Measurements from ENCODE around the gene EMILIN1. TPM values are rescaled to one million over a fixed set of nuclear protein-coding genes. Genes with fewer than 3 reads are reported as not detected.

EMILIN1 gene
- total and polyA plus RNA-seq, 2 of the 8 experiments (the other 6 are each of a cell fraction or from before 2014, with no cell fraction given): 1.9 to 3.0 TPM

- H2AK5ac ChIP-seq (ENCODE audit: low read depth, low read length): no peak overlapping the region
- 83% methylated on average over 10 of the region's 10 CpGs; no CpG with 5 or more reads in 1 of the 2 experiments for WGBS, 2 experiments (ENCODE audit: extremely low coverage in 1 of 2, insufficient coverage in 1 of 2, insufficient read length in 1 of 2, insufficient replicate concordance in 2 of 2, low coverage in 1 of 2, low lambda C conversion rate in 2 of 2, missing lambda C conversion rate in 1 of 2)
- no peak overlapping the region for H2BK20ac ChIP-seq (ENCODE audit: low read length)
- H2BK5ac ChIP-seq (ENCODE audit: low read depth, low read length): no peak overlapping the region
- H2AFZ ChIP-seq (ENCODE audit: low read length): no peak overlapping the region
- no peak overlapping the region for H4K8ac ChIP-seq (ENCODE audit: extremely low read depth, insufficient read depth, low read length)
- no peak overlapping the region for H3K56ac ChIP-seq (replicated peaks; ENCODE audit: insufficient read length, low read depth, low read length)
- H2BK15ac ChIP-seq (ENCODE audit: low read length): no peak overlapping the region
- no peak for FAIRE-seq
- no peak overlapping the region for H3K9ac ChIP-seq (replicated peaks in 1 of 4; ENCODE audit: extremely low read depth in 1 of 4, low read depth in 3 of 4, low read length in 3 of 4)
- no peak overlapping the region for H3K4me2 ChIP-seq (ENCODE audit: insufficient read depth in 1 of 2, low read depth in 2 of 2, low read length in 2 of 2)
- peaks cover 1 to 6% of the 10 kb centered on the region in 2 experiments for H4K20me1 ChIP-seq (replicated peaks in 1 of 2; ENCODE audit: control insufficient read depth in 1 of 2, insufficient read depth in 2 of 2, low read length in 2 of 2)
- H4K5ac ChIP-seq (ENCODE audit: insufficient read length, low read depth, low read length): no peak overlapping the region
- H3K79me2 ChIP-seq (ENCODE audit: control insufficient read depth in 1 of 2, insufficient read depth in 2 of 2, low read length in 2 of 2): no peaks in the 10 kb centered on the region
- H2BK12ac ChIP-seq (ENCODE audit: low read depth, low read length): no peak overlapping the region
- no peaks in the 10 kb centered on the region for H3K23me2 ChIP-seq (ENCODE audit: low read depth, low read length)
- POLR2A ChIA-PET (ENCODE audit: partially characterized antibody): interaction anchor here (1.4 to 1.5 kb wide), 2 partner anchors 20 to 129 kb away, joined by 3 to 4 read pairs; no protein-coding TSS in a partner anchor
- H2BK120ac ChIP-seq (replicated peaks; ENCODE audit: low read depth, low read length): no peak overlapping the region
- no peaks in the 10 kb centered on the region for H3K27me3 ChIP-seq (replicated peaks in 1 of 4; ENCODE audit: control insufficient read depth in 3 of 4, extremely low read depth in 1 of 4, insufficient read depth in 3 of 4, low read length in 3 of 4)
- H3K79me1 ChIP-seq (ENCODE audit: low read depth, low read length): no peaks in the 10 kb centered on the region; the same call in 1 of the 2 replicates
- H3K4me1 ChIP-seq (replicated peaks in 1 of 4; ENCODE audit: control insufficient read depth in 3 of 4, insufficient read depth in 4 of 4, low read length in 3 of 4): peaks cover 0 to 2% (median under 1%) of the 10 kb centered on the region in 4 experiments; a peak in 2 of 7 replicates
- no peaks in the 10 kb centered on the region for H3K9me3 ChIP-seq (ENCODE audit: insufficient read depth in 2 of 2, low read depth in 1 of 2, low read length in 1 of 2)
- H3K14ac ChIP-seq (ENCODE audit: insufficient read length): no peak overlapping the region
- H3K36me3 ChIP-seq (ENCODE audit: control insufficient read depth in 2 of 4, insufficient read depth in 4 of 4, low read length in 3 of 4): no peaks in the 10 kb centered on the region
- H3K23ac ChIP-seq (ENCODE audit: insufficient read length): no peak overlapping the region
- H3K4ac ChIP-seq (replicated peaks; ENCODE audit: insufficient read length, low read depth, low read length): no peak overlapping the region
- CTCF ChIA-PET (ENCODE audit: partially characterized antibody): interaction anchor here (0.6 to 16.5 kb wide), 11 partner anchors 9 to 277 kb away, joined by 3 to 160 read pairs (median 3); partner anchors contain the start of gene AGBL5
- H3K18ac ChIP-seq (ENCODE audit: extremely low read depth, low read length): no peak overlapping the region
- no peak for DNase-seq (ENCODE audit: low read depth in 1 of 2, low spot score in 2 of 2)
- no peak overlapping the region for H3K27ac ChIP-seq (ENCODE audit: low read depth, low read length)
- H4K91ac ChIP-seq (replicated peaks; ENCODE audit: insufficient read length, low read length): no peak overlapping the region
- H3K4me3 ChIP-seq (ENCODE audit: extremely low read depth in 1 of 4, insufficient read depth in 2 of 4, low read depth in 3 of 4, low read length in 4 of 4): no peak overlapping the region
- TF ChIP-seq BACH1 (IDR thresholded peaks at IDR 0.05; ENCODE audit: low read length): no peak
- TF ChIP-seq E2F6 (IDR thresholded peaks at IDR 0.05): no peak
- no peak for TF ChIP-seq SP4 (IDR thresholded peaks at IDR 0.05; ENCODE audit: low read length)
- TF ChIP-seq SIX5 (IDR thresholded peaks at IDR 0.05; ENCODE audit: low read depth, low read length): no peak
- TF ChIP-seq SRF (IDR thresholded peaks at IDR 0.05; ENCODE audit: low read depth, low read length): no peak
- no peak for TF ChIP-seq MAFK (IDR thresholded peaks at IDR 0.05; ENCODE audit: low read depth, low read length)
- no peak for TF ChIP-seq SP1 (IDR thresholded peaks at IDR 0.05; ENCODE audit: low read depth, low read length)
- TF ChIP-seq FOSL1 (IDR thresholded peaks at IDR 0.05; ENCODE audit: insufficient read depth, low read depth, low read length): no peak
- TF ChIP-seq USF2 (IDR thresholded peaks at IDR 0.05; ENCODE audit: low read length): no peak
- TF ChIP-seq CHD2 (IDR thresholded peaks at IDR 0.05; ENCODE audit: low read length): no peak
- TF ChIP-seq EP300 (IDR thresholded peaks at IDR 0.05; ENCODE audit: borderline replicate concordance in 1 of 2, low read depth in 2 of 2, low read length in 2 of 2): no peak
- TF ChIP-seq CBX5 (IDR thresholded peaks at IDR 0.05; ENCODE audit: low read depth, low read length): no peak
Measured at GRCh38 chr2:27092696-27093429, 14.4 kb downstream of the EMILIN1 start.

Measured in H1 (cell line).